ENCODE measurements around the gene C10orf90.
A peak's percentile ranks its signal among the peaks of the same experiment; 100 is the strongest.

Gene C10orf90

DNA sequence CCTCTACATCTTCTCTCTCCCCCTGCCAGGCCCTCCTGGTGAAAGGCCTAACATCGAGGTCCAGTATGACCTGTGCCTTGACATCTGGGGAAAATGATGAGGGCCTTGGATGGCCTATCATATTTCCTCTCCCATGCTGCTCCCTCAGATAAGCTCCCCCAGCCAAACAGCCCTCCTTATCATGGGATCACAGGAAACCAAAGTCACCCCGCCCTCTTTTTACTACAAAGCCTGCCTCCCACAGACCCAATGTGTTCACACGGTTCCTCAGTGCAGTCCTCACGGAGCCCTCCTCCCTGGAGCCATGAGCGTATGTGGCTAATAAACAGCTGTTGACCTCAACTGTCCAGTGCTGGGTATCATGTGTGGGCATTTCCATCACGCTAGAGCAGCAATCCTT, 32.0 kb downstream of the C10orf90 start:
- TF ChIP-seq, protein P1, sequence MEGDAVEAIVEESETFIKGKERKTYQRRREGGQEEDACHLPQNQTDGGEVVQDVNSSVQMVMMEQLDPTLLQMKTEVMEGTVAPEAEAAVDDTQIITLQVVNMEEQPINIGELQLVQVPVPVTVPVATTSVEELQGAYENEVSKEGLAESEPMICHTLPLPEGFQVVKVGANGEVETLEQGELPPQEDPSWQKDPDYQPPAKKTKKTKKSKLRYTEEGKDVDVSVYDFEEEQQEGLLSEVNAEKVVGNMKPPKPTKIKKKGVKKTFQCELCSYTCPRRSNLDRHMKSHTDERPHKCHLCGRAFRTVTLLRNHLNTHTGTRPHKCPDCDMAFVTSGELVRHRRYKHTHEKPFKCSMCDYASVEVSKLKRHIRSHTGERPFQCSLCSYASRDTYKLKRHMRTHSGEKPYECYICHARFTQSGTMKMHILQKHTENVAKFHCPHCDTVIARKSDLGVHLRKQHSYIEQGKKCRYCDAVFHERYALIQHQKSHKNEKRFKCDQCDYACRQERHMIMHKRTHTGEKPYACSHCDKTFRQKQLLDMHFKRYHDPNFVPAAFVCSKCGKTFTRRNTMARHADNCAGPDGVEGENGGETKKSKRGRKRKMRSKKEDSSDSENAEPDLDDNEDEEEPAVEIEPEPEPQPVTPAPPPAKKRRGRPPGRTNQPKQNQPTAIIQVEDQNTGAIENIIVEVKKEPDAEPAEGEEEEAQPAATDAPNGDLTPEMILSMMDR (conservative IDR thresholded peaks at IDR 0.05; ENCODE audit: low read depth, low read length) = no peak
- H3K4me3 ChIP-seq (ENCODE audit: low read depth, low read length) = no peak overlapping the region
- DNase-seq (ENCODE audit: low read depth) = no peak

DNA sequence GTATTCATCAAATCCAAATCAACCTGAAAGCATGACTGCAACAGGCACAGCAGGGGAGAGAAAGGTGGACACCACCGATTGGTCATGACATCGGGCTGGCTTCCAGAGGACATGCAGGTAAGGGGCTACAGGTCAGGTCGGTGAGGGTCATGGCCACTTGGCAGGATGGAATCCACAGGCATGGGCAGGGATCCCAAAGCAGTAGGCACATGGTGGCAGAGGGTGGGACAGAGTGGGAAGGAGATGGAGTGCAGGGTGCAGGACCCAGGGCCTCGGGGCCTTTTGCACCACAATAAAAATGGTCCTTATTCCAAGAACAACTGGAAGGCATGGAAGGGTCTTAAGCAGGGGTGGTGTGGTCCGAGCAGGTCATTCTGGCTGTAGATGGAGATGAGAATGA, 33.0 kb downstream of the C10orf90 start:
- H3K4me3 ChIP-seq (ENCODE audit: low read depth, low read length) = no peak overlapping the region
- TF ChIP-seq, protein P1 (conservative IDR thresholded peaks at IDR 0.05; ENCODE audit: low read depth, low read length) = no peak
- no peak for DNase-seq (ENCODE audit: low read depth)

DNA sequence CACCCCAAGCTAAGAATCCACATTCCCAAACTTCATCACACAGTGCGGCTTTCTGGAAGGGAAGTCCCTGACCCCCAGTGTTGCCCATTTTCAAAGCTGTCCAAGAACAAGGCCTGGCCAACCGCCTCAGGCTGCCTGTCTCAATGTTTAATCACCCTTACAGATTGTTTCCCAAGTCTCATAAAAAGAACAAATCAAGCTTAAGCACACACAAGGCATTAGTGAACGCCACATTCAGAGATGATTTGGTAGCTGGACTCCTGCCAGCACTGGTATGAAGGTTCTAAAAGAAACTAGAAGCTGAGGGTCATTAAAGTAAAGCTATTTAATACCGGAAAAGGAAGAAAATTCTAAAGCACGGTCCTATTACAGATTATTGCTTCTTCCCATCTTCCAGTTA, 35.6 kb downstream of the C10orf90 start:
- TF ChIP-seq, protein P1 (conservative IDR thresholded peaks at IDR 0.05; ENCODE audit: low read depth, low read length) = no peak
- peak; percentile 11 for DNase-seq (ENCODE audit: low read depth)
- H3K4me3 ChIP-seq (ENCODE audit: low read depth, low read length) = no peak overlapping the region

GRCh38 chr10:126634347-126634746, 36.1 kb downstream of the C10orf90 start:
- TF ChIP-seq, protein P1 (conservative IDR thresholded peaks at IDR 0.05; ENCODE audit: low read depth, low read length) = no peak
- no peak for DNase-seq (ENCODE audit: low read depth)
- H3K4me3 ChIP-seq (ENCODE audit: low read depth, low read length) = no peak overlapping the region

- no peak overlapping the region for H3K4me3 ChIP-seq (ENCODE audit: low read depth, low read length)
- TF ChIP-seq, protein P1 (conservative IDR thresholded peaks at IDR 0.05; ENCODE audit: low read depth, low read length) = no peak
- DNase-seq (ENCODE audit: low read depth) = no peak
Measured at GRCh38 chr10:126632705-126633104, 37.8 kb downstream of the C10orf90 start.

DNA sequence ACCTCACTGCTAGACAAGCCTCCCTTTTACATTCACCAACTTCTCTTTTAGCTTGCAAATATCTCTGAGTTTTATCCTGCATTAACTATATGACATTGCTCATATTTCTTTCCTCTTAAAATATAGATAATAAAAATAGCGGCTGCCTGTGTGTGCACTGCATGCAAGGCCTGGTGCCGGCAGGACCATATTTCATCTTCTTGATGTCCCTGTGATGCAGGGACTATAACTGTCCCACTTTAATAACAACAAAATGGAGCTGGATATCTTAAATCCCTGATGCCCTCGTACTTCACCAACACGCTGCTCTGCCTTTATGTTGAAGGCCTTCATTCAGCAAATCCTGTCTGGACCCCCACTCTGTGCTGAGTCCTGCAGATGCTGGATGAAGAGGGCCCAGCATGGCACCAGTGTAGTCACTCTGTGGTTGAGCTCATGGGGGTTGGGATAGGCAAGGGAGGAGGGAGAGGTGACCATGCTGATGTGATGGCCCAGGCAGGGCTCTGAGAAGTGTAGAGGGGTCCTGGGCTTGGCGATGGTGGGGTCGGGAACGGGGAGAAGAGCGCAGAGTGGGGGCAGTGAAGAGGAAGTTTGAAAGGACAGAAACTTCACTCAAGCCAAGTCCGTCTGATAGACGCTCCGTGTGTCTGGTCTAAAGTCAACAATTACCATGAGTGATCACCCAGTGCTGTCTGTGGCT, 40.4 kb downstream of the C10orf90 start:
- TF ChIP-seq, protein P1 (conservative IDR thresholded peaks at IDR 0.05; ENCODE audit: low read depth, low read length) = no peak
- no peak for DNase-seq (ENCODE audit: low read depth)
- H3K4me3 ChIP-seq (ENCODE audit: low read depth, low read length) = no peak overlapping the region

GRCh38 chr10:126628746-126629145, 41.7 kb downstream of the C10orf90 start:
- TF ChIP-seq, protein P1 (conservative IDR thresholded peaks at IDR 0.05; ENCODE audit: low read depth, low read length) = no peak
- no peak overlapping the region for H3K4me3 ChIP-seq (ENCODE audit: low read depth, low read length)
- DNase-seq (ENCODE audit: low read depth) = no peak
